HepG2 (cell line): ENCODE measurements around the gene TNFRSF11A. TPM values are rescaled to one million over a fixed set of nuclear protein-coding genes. Genes with fewer than 3 reads are reported as not detected.

Experiments
- MED13 ChIP-seq: sonication (generic); formaldehyde crosslinking; IDR thresholded peaks from 2 replicates; pipeline ENCODE4 v1.5.0; 2020; ENCODE audit warnings: missing genetic modification reagents
- ONECUT2 ChIP-seq: sonication (generic); formaldehyde crosslinking; IDR thresholded peaks from 2 replicates; pipeline ENCODE4 v1.4.0; 2020; ENCODE audit warnings: missing genetic modification reagents
- SETDB1 ChIP-seq: sonication (generic); formaldehyde crosslinking; IDR thresholded peaks from 2 replicates; pipeline ENCODE4 v1.5.1; 2020; ENCODE audit warnings: missing genetic modification reagents, mild to moderate bottlenecking, borderline replicate concordance
- SIX1 ChIP-seq: sonication (generic); formaldehyde crosslinking; IDR thresholded peaks from 2 replicates; pipeline ENCODE4 v1.4.0; 2020; ENCODE audit warnings: missing genetic modification reagents, borderline replicate concordance
- SOX13 ChIP-seq, 3 experiments: fragments of 450-650 bp in 1 of 3; sonication (generic) in 1 of 3; formaldehyde crosslinking in 1 of 3; IDR thresholded peaks in 2 of 3; conservative IDR thresholded peaks in 1 of 3; 2 replicates each; pipeline versions ENCODE4 v1.5.0 to v1.6.1; 2016 to 2020; ENCODE audit warnings: antibody characterized with exemption in 1 of 3, mild to moderate bottlenecking in 1 of 3, missing compliant biosample characterization in 1 of 3, missing genetic modification reagents in 1 of 3, moderate library complexity in 1 of 3
- ZBTB39 ChIP-seq: sonication (generic); formaldehyde crosslinking; IDR thresholded peaks from 2 replicates; pipeline ENCODE4 v1.5.0; 2020; ENCODE audit warnings: missing genetic modification reagents
- ZNF17 ChIP-seq: sonication (generic); formaldehyde crosslinking; IDR thresholded peaks from 2 replicates; pipeline ENCODE4 v1.5.0; 2020; ENCODE audit warnings: mild to moderate bottlenecking, missing genetic modification reagents
- ZNF446 ChIP-seq: sonication (generic); formaldehyde crosslinking; IDR thresholded peaks from 2 replicates; pipeline ENCODE4 v1.5.0; 2020; ENCODE audit warnings: mild to moderate bottlenecking, missing genetic modification reagents
- ZNF546 ChIP-seq: sonication (generic); formaldehyde crosslinking; conservative IDR thresholded peaks from 2 replicates; pipeline ENCODE4 v1.8.1; 2023; ENCODE audit warnings: mild to moderate bottlenecking, missing genetic modification reagents
- ZNF558 ChIP-seq: sonication (generic); formaldehyde crosslinking; IDR thresholded peaks from 2 replicates; pipeline ENCODE4 v1.9.0; 2022; ENCODE audit warnings: mild to moderate bottlenecking, missing genetic modification reagents, borderline replicate concordance
- ZNF703 ChIP-seq: sonication (generic); formaldehyde crosslinking; IDR thresholded peaks from 2 replicates; pipeline ENCODE4 v1.5.1; 2020; ENCODE audit warnings: missing genetic modification reagents, mild to moderate bottlenecking, moderate library complexity, borderline replicate concordance
- ZNF780A ChIP-seq: sonication (generic); formaldehyde crosslinking; IDR thresholded peaks from 2 replicates; pipeline ENCODE4 v1.8.0; 2022; ENCODE audit warnings: mild to moderate bottlenecking, missing genetic modification reagents, moderate library complexity
- ZNF782 ChIP-seq: sonication (generic); formaldehyde crosslinking; IDR thresholded peaks from 2 replicates; pipeline ENCODE4 v1.4.0; 2020; ENCODE audit warnings: missing genetic modification reagents, mild to moderate bottlenecking, borderline replicate concordance
- ZSCAN9 ChIP-seq: IDR thresholded peaks from 2 replicates; pipeline ENCODE4 v1.6.1; 2016; ENCODE audit warnings: borderline replicate concordance
- polyA plus RNA-seq, 8 experiments: library from polyadenylated mRNA; depleted of rRNA in 3 of 8; stranded (reverse) in 7 of 8; unstranded in 1 of 8; fragments of >200 nt; fragmentation: Illumina TruSeq in 4 of 8; extraction: Trizol in 4 of 8; gene quantifications; 2 replicates each; pipeline versions ENCODE4 v1.2.1 to v1.2.3, GENCODE V29; 2011 to 2016; ENCODE audit warnings: low read depth in 4 of 8, missing spikeins in 1 of 8, mixed read lengths in 1 of 8; ENCODE audit not compliant: insufficient read depth in 1 of 8
- total RNA-seq, 5 experiments: library from RNA; depleted of rRNA; stranded (reverse); fragments of >200 nt; fragmentation: Illumina TruSeq; extraction: Trizol; gene quantifications; 2 replicates each; pipeline ENCODE4 v1.2.3, GENCODE V29; 2016; ENCODE audit warnings: low read depth in 1 of 5

Gene TNFRSF11A
- total and polyA plus RNA-seq, 2 of the 13 experiments (the other 11 are each of a cell fraction or from before 2014, with no cell fraction given), result 4.6 to 6.4 TPM

- TF ChIP-seq ONECUT2 (CRISPR knock-in tag) (peak; percentile 83), ZNF782 (CRISPR knock-in tag) (no peak), ZSCAN9 (CRISPR knock-in tag) (no peak), MED13 (CRISPR knock-in tag) (no peak), SETDB1 (no peak), SIX1 (no peak), ZNF558 (CRISPR knock-in tag) (no peak), ZNF546 (CRISPR knock-in tag) (no peak), ZNF446 (CRISPR knock-in tag) (no peak), ZNF703 (CRISPR knock-in tag) (no peak), ZNF780A (CRISPR knock-in tag) (no peak), ZBTB39 (no peak), SOX13 (IDR thresholded peaks at IDR 0.05) (0 out of 2 replicates have a peak, but pooled peaks have one; percentile 57), SOX13 (CRISPR knock-in tag; conservative IDR thresholded peaks at IDR 0.05 in 1 of 2, IDR thresholded peaks at IDR 0.05 in 1 of 2) (peak in 1 of 2 experiments; percentile 80; a peak in 2 of 4 replicates), ZNF17 (no peak)
Measured at GRCh38 chr18:62420151-62420512, 95.0 kb downstream of the TNFRSF11A start (continued).
